Sigmoid colon (tissue), 4 donors: ENCODE data around the gene ELOVL5.
A peak's percentile ranks its signal among the peaks of the same experiment; 100 is the strongest.

Experiments used
- CTCF ChIP-seq, 4 experiments: fragments of 450-650 bp in 3 of 4; fragments of 200-600 bp in 1 of 4; IDR thresholded peaks; one replicate each; pipeline ENCODE4 v1.5.1; 2016 to 2019; ENCODE audit warnings: antibody characterized with exemption in 4 of 4, mild to moderate bottlenecking in 3 of 4, moderate library complexity in 2 of 4
- EP300 ChIP-seq, 4 donors: sonication (generic); formaldehyde crosslinking; IDR thresholded peaks; one replicate each; pipeline ENCODE4 v1.6.1; 2017; ENCODE audit warnings: antibody characterized with exemption in 4 of 4
- POLR2AphosphoS5 ChIP-seq, 4 donors: sonication (generic); formaldehyde crosslinking; IDR thresholded peaks; one replicate each; pipeline ENCODE4 v1.6.1; 2017; ENCODE audit warnings: antibody characterized with exemption in 4 of 4

- TF ChIP-seq CTCF (IDR thresholded peaks at IDR 0.05) (no peak), EP300 (IDR thresholded peaks at IDR 0.05) (no peak), POLR2AphosphoS5 (IDR thresholded peaks at IDR 0.05) (peak in 2 of 4 donors; percentile 4 to 23)
These were observed 47.8 kb downstream of the ELOVL5 start for GRCh38 chr6:53300656-53301551.
